ENCODE results near the gene JPH2.
"Not testable (repeated sequence)": the region's sequence is repeated elsewhere in the genome, so short reads cannot be mapped to it uniquely, and the experiment has no call there.

The JPH2 gene

GRCh38 chr20:44187054-44187771, at the start of gene JPH2:
Gene JPH2 (minus strand): TSS chr20:44187188. CDS start chr20:44186705, 483 bp downstream.
- peak within 1 kb of the TSS; percentile 64 for H2AFZ ChIP-seq (ENCODE audit: low read depth, low read length)
- no peaks in the 10 kb centered on the region for H3K9me3 ChIP-seq (ENCODE audit: low read length)
- H3K4me3 ChIP-seq (ENCODE audit: low read length): peak within 1 kb of the TSS; percentile 22
- no peaks in the 10 kb centered on the region for H3K36me3 ChIP-seq (ENCODE audit: insufficient read depth, low read length)
- H3K4me1 ChIP-seq (ENCODE audit: insufficient read depth, low read length): peaks cover 17% of the 10 kb centered on the region
- peaks cover 26% of the 10 kb centered on the region for H3K27me3 ChIP-seq (ENCODE audit: insufficient read depth, low read length)

- no peaks in the 10 kb centered on the region for H3K27me3 ChIP-seq (ENCODE audit: insufficient read depth, low read length)
- H2AFZ ChIP-seq (ENCODE audit: low read depth, low read length): no peak overlapping the region
- no peaks in the 10 kb centered on the region for H3K36me3 ChIP-seq (ENCODE audit: insufficient read depth, low read length)
- no peak overlapping the region for H3K4me3 ChIP-seq (ENCODE audit: low read length)
- peaks cover 12% of the 10 kb centered on the region for H3K4me1 ChIP-seq (ENCODE audit: insufficient read depth, low read length)
- peaks cover 2% of the 10 kb centered on the region for H3K9me3 ChIP-seq (ENCODE audit: low read length)
Observed at GRCh38 chr20:44235702-44236101, 48.7 kb upstream of the JPH2 start.

DNA sequence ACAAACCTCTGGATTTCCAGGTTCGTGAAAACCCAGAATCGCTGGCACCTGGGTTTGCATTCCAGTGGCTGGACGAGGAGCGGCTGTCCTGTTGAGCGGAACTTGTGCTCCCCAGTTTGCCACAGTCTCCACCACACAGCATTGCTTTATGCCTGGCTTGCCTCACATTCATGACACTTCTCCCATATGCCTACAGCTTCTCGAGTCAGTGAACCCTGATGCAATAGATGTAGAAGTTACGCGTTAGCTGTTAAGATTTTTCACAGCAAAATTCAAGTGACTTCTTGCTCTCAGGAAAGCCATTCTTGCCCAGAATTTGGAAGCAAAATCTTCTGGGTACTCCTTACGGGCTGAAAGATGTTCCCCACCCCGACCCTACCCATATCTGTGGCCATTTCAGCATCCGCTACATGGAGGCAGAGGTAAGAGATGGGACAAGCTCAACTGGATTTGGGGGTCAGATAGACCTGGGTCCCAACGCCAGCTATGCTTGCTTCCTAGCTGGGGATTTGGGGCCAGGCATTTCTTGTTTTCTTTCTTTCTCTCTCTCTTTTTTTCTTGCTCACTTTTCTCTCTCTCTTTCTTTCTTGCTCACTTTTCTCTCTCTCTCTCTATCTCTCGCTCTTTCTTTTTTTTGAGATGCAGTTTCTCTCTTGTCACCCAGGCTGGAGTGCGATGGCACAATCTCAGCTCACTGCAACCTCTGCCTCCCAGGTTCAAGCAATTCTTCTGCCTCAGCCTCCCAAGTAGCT, 47.8 kb upstream of the JPH2 start:
- H3K27me3 ChIP-seq (ENCODE audit: insufficient read depth, low read length): no peaks in the 10 kb centered on the region
- peaks cover 2% of the 10 kb centered on the region for H3K9me3 ChIP-seq (ENCODE audit: low read length)
- no peak overlapping the region for H2AFZ ChIP-seq (ENCODE audit: low read depth, low read length)
- H3K4me3 ChIP-seq (ENCODE audit: low read length): no peak overlapping the region
- H3K36me3 ChIP-seq (ENCODE audit: insufficient read depth, low read length): no peaks in the 10 kb centered on the region
- H3K4me1 ChIP-seq (ENCODE audit: insufficient read depth, low read length): peaks cover 12% of the 10 kb centered on the region

DNA sequence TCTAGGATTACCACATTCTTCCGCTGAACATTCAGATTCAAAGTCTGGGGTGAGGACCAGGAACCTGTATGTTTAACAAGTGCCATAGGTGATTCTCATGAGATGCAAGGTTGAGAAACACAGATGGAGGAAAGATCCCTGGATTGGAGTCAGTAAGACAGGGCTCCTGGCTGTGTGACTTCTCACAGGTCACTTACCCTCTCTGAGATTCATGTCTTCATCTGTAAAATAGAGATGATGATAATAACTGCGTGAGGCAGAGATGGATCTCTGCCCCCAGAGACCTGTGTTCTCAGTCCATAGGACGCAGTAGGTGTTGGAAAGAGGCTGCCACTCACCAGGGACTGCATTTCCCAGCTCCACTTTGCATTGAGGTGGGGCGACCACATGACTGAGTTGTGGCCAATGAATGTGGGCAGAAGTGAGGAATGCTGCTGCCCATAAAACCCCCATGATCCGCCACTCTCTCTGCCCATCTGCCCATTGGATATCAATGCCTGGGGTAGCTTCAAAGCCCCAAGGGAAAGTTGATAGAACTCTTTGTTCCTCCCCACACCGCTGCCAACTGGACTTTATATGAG, 46.5 kb upstream of the JPH2 start:
- no peak overlapping the region for H2AFZ ChIP-seq (ENCODE audit: low read depth, low read length)
- no peak overlapping the region for H3K4me3 ChIP-seq (ENCODE audit: low read length)
- H3K9me3 ChIP-seq (ENCODE audit: low read length): no peaks in the 10 kb centered on the region
- no peaks in the 10 kb centered on the region for H3K36me3 ChIP-seq (ENCODE audit: insufficient read depth, low read length)
- H3K4me1 ChIP-seq (ENCODE audit: insufficient read depth, low read length): peaks cover 12% of the 10 kb centered on the region
- H3K27me3 ChIP-seq (ENCODE audit: insufficient read depth, low read length): no peaks in the 10 kb centered on the region

DNA sequence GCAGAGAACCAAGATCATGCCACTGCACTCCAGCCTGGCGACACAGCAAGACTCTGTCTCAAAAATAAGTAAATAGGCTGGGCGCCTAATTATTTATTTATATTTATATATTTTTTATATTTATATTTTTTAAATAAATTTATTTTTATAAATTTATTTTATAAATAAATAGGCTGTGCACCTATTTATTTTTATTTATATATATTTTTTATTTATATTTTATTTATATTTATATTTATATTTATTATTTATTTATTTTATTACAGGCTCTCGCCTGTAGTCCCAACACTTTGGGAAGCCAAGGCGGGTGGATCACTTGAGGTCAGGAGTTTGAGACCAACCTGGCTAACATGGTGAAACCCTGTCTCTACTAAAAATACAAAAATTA, 45.5 kb upstream of the JPH2 start:
- H3K4me1 ChIP-seq (ENCODE audit: insufficient read depth, low read length): peaks cover 12% of the 10 kb centered on the region
- not testable (repeated sequence) for H3K27me3 ChIP-seq (ENCODE audit: insufficient read depth, low read length); H3K36me3 ChIP-seq (ENCODE audit: insufficient read depth, low read length); H3K4me3 ChIP-seq (ENCODE audit: low read length); H3K9me3 ChIP-seq (ENCODE audit: low read length); H2AFZ ChIP-seq (ENCODE audit: low read depth, low read length)

DNA sequence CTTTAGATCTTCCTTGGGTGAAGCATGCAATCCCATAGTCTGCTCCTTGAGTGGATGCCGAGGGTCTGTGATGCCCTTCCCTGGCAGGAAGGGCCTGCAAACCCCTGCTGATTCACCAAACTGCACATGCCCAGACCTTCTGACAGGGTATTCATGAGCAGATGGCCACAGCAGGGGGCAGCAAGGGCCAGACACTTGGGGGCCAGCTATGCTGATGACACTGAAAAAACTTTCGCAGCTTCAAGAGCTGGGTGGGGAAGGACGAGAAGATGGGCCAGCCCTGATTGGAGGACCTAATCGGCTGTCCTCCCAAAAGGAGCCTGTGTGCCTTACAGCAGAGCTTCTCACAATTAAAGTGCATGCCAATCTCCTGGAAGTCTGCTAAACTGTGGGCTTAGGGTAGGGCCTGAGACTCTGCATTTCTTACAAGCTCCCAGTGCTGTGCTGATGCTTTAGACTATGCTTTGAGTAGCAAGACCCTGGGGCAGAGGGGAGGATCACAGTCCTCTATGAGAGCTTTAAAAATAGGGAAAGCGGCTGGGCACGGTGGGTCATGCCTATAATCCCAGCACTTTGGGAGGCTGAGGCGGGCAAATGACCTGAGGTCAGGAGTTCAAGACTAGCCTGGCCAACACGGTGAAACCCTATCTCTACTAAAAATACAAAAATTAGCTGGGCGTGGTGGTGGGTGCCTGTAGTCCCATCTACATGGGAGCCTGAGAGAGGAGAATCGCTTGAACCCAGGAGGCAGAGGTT, 44.9 kb upstream of the JPH2 start:
- Histone ChIP-seq H3K36me3 (ENCODE audit: insufficient read depth, low read length) (no peaks in the 10 kb centered on the region), H3K4me3 (ENCODE audit: low read length) (no peak overlapping the region)

GRCh38 chr20:44231193-44231592, 44.2 kb upstream of the JPH2 start:
- Histone ChIP-seq H3K4me1 (ENCODE audit: insufficient read depth, low read length) (peaks cover 12% of the 10 kb centered on the region), H3K9me3 (ENCODE audit: low read length) (no peaks in the 10 kb centered on the region), H2AFZ (ENCODE audit: low read depth, low read length) (no peak overlapping the region), H3K4me3 (ENCODE audit: low read length) (no peak overlapping the region), H3K27me3 (ENCODE audit: insufficient read depth, low read length) (no peaks in the 10 kb centered on the region), H3K36me3 (ENCODE audit: insufficient read depth, low read length) (no peaks in the 10 kb centered on the region)

More for the DNA sequence above, 44.9 kb upstream of the JPH2 start:
- H3K9me3 ChIP-seq (ENCODE audit: low read length): no peaks in the 10 kb centered on the region
- H3K27me3 ChIP-seq (ENCODE audit: insufficient read depth, low read length): no peaks in the 10 kb centered on the region
- peaks cover 12% of the 10 kb centered on the region for H3K4me1 ChIP-seq (ENCODE audit: insufficient read depth, low read length)
- H2AFZ ChIP-seq (ENCODE audit: low read depth, low read length): no peak overlapping the region

DNA sequence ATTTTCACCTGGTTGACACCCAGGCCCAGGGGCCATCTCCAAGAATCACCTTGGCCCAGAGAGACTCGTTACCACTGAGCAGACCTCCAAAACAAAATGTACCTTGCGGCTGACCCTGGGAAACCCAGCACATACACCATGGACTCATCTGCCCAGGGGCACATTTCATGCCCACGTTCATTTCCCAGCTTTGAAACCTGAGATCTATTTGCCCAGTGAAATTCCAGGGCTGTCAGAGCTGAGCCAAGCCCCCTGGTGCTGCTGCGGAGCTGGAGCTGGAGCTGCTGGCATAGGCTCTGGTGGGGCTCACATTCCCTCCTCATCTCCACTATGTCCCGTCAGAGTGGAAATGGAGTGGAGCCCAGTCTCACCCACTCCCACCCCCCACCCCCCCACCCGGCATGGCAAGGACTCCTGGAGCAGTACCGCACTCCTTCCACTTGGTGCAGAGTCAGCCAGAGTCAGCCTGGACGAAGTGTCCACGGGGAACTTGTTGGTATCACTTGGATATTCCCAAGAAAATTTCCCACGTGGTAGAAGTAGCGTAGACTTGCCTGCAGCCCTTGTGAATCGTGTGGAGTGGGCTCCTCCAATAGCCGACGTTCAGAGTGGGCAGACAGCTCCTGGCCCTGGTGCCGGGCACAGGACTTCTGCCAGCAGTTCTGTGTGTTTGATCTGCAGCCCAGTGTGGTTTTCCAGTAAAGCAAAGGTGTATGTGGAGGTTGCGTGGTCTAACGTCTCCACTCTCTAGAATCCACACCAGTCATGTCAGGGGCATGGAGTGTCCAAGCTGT, 41.7 kb upstream of the JPH2 start:
- no peaks in the 10 kb centered on the region for H3K27me3 ChIP-seq (ENCODE audit: insufficient read depth, low read length)
- H2AFZ ChIP-seq (ENCODE audit: low read depth, low read length): no peak overlapping the region
- no peaks in the 10 kb centered on the region for H3K36me3 ChIP-seq (ENCODE audit: insufficient read depth, low read length)
- H3K4me3 ChIP-seq (ENCODE audit: low read length): no peak overlapping the region
- H3K4me1 ChIP-seq (ENCODE audit: insufficient read depth, low read length): peaks cover 12% of the 10 kb centered on the region
- no peaks in the 10 kb centered on the region for H3K9me3 ChIP-seq (ENCODE audit: low read length)

- Histone ChIP-seq H3K36me3 (ENCODE audit: insufficient read depth, low read length) (no peaks in the 10 kb centered on the region), H2AFZ (ENCODE audit: low read depth, low read length) (no peak overlapping the region), H3K27me3 (ENCODE audit: insufficient read depth, low read length) (no peaks in the 10 kb centered on the region), H3K9me3 (ENCODE audit: low read length) (no peaks in the 10 kb centered on the region), H3K4me3 (ENCODE audit: low read length) (no peak overlapping the region), H3K4me1 (ENCODE audit: insufficient read depth, low read length) (no peaks in the 10 kb centered on the region)
Observed at GRCh38 chr20:44224637-44225036, 37.6 kb upstream of the JPH2 start.

GRCh38 chr20:44223721-44224120, 36.7 kb upstream of the JPH2 start:
- no peaks in the 10 kb centered on the region for H3K36me3 ChIP-seq (ENCODE audit: insufficient read depth, low read length)
- H3K4me1 ChIP-seq (ENCODE audit: insufficient read depth, low read length): no peaks in the 10 kb centered on the region
- H2AFZ ChIP-seq (ENCODE audit: low read depth, low read length): no peak overlapping the region
- no peak overlapping the region for H3K4me3 ChIP-seq (ENCODE audit: low read length)
- no peaks in the 10 kb centered on the region for H3K27me3 ChIP-seq (ENCODE audit: insufficient read depth, low read length)
- no peaks in the 10 kb centered on the region for H3K9me3 ChIP-seq (ENCODE audit: low read length)

GRCh38 chr20:44222633-44223368, 35.8 kb upstream of the JPH2 start:
- Histone ChIP-seq H3K4me1 (ENCODE audit: insufficient read depth, low read length) (no peaks in the 10 kb centered on the region), H3K9me3 (ENCODE audit: low read length) (no peaks in the 10 kb centered on the region), H3K27me3 (ENCODE audit: insufficient read depth, low read length) (no peaks in the 10 kb centered on the region), H2AFZ (ENCODE audit: low read depth, low read length) (no peak overlapping the region), H3K4me3 (ENCODE audit: low read length) (no peak overlapping the region), H3K36me3 (ENCODE audit: insufficient read depth, low read length) (no peaks in the 10 kb centered on the region)

- no peaks in the 10 kb centered on the region for H3K36me3 ChIP-seq (ENCODE audit: insufficient read depth, low read length)
- no peak overlapping the region for H3K4me3 ChIP-seq (ENCODE audit: low read length)
- no peaks in the 10 kb centered on the region for H3K4me1 ChIP-seq (ENCODE audit: insufficient read depth, low read length)
- H3K27me3 ChIP-seq (ENCODE audit: insufficient read depth, low read length): no peaks in the 10 kb centered on the region
- H3K9me3 ChIP-seq (ENCODE audit: low read length): no peaks in the 10 kb centered on the region
- no peak overlapping the region for H2AFZ ChIP-seq (ENCODE audit: low read depth, low read length)
Observed at GRCh38 chr20:44222027-44222426, 35.0 kb upstream of the JPH2 start.
